ENCODE data around the gene CYP2E1.
A peak's percentile ranks its signal among the peaks of the same experiment; 100 is the strongest.
"Not testable (repeated sequence)": the region's sequence is repeated elsewhere in the genome, so short reads cannot be mapped to it uniquely, and the experiment has no call there.

The CYP2E1 gene

GRCh38 chr10:133511907-133512528 is 15.1 kb upstream of the CYP2E1 start:
- POLR2A ChIA-PET = no interaction called here
- no peak for DNase-seq (ENCODE audit: low read depth, low spot score)
- CTCF ChIA-PET = interaction anchor here (3.6 kb wide), 1 partner anchor 8 kb away, joined by 23 read pairs; no protein-coding TSS in a partner anchor
- TF ChIP-seq CTCF (IDR thresholded peaks at IDR 0.05; ENCODE audit: insufficient read depth, low read length, missing control alignments) = no peak
- H3K4me3 ChIP-seq (ENCODE audit: low read depth, low read length) = no peak overlapping the region

- TF ChIP-seq CTCF (IDR thresholded peaks at IDR 0.05; ENCODE audit: insufficient read depth, low read length, missing control alignments) = no peak
- no peak for DNase-seq (ENCODE audit: low read depth, low spot score)
- H3K4me3 ChIP-seq (ENCODE audit: low read depth, low read length) = no peak overlapping the region
- ChIA-PET POLR2A (no interaction called here), CTCF (no interaction called here)
Measured at GRCh38 chr10:133515471-133515870, 11.7 kb upstream of the CYP2E1 start.

GRCh38 chr10:133516057-133516456 is 11.1 kb upstream of the CYP2E1 start:
- no peak for DNase-seq (ENCODE audit: low read depth, low spot score)
- no peak for TF ChIP-seq CTCF (IDR thresholded peaks at IDR 0.05; ENCODE audit: insufficient read depth, low read length, missing control alignments)
- ChIA-PET POLR2A (no interaction called here), CTCF (interaction anchor here (0.9 to 2.7 kb wide), 2 partner anchors 17 to 186 kb away, joined by 3 to 9 read pairs; no protein-coding TSS in a partner anchor)
- H3K4me3 ChIP-seq (ENCODE audit: low read depth, low read length) = no peak overlapping the region

- H3K4me3 ChIP-seq (ENCODE audit: low read depth, low read length); POLR2A ChIA-PET; DNase-seq (ENCODE audit: low read depth, low spot score): not testable (repeated sequence)
- CTCF ChIA-PET = interaction anchor here (1.0 to 3.8 kb wide), 5 partner anchors 8 to 189 kb away, joined by 3 to 23 read pairs (median 9); no protein-coding TSS in a partner anchor
Measured at GRCh38 chr10:133518517-133518916, 8.6 kb upstream of the CYP2E1 start.

GRCh38 chr10:133520193-133520738 is 6.9 kb upstream of the CYP2E1 start:
- TF ChIP-seq CTCF (IDR thresholded peaks at IDR 0.05; ENCODE audit: insufficient read depth, low read length, missing control alignments) = peak; percentile 93
- ChIA-PET CTCF (interaction anchor here (0.7 to 3.8 kb wide), 12 partner anchors 10 to 191 kb away, joined by 3 to 23 read pairs (median 5); no protein-coding TSS in a partner anchor), POLR2A (no interaction called here)
- H3K4me3 ChIP-seq (ENCODE audit: low read depth, low read length) = peak overlapping the region; percentile 61
- DNase-seq (ENCODE audit: low read depth, low spot score) = no peak

GRCh38 chr10:133523631-133524203 is 3.4 kb upstream of the CYP2E1 start:
- TF ChIP-seq CTCF (IDR thresholded peaks at IDR 0.05; ENCODE audit: insufficient read depth, low read length, missing control alignments) = no peak
- no peak for DNase-seq (ENCODE audit: low read depth, low spot score)
- ChIA-PET POLR2A (no interaction called here), CTCF (no interaction called here)
- no peak overlapping the region for H3K4me3 ChIP-seq (ENCODE audit: low read depth, low read length)

All from AG04449 (cell line).